ENCODE data around the gene DLG2.

GRCh38 chr11:85196968-85197367 lies 430.2 kb downstream of the DLG2 start:
- TF ChIP-seq CTCF (IDR thresholded peaks at IDR 0.05 in 4 of 5, conservative IDR thresholded peaks at IDR 0.05 in 1 of 5) (no peak), POLR2A (IDR thresholded peaks at IDR 0.05) (no peak)
